HK-2 (cell line): Measurements from ENCODE around the gene PIK3C3.
A peak's percentile ranks its signal among the peaks of the same experiment; 100 is the strongest.

ENCODE experiments used
- DNase-seq: peaks from one replicate; pipeline ENCODE4 v3.0.0-alpha.2; 2018; ENCODE audit not compliant: unreplicated experiment

Gene PIK3C3

GRCh38 chr18:41954827-41955613 lies at the start of gene PIK3C3:
Gene PIK3C3, plus strand, starts transcription at chr18:41955234. Its CDS starts 58 bp downstream, at chr18:41955292.
- DNase-seq = peak; percentile 89

DNA sequence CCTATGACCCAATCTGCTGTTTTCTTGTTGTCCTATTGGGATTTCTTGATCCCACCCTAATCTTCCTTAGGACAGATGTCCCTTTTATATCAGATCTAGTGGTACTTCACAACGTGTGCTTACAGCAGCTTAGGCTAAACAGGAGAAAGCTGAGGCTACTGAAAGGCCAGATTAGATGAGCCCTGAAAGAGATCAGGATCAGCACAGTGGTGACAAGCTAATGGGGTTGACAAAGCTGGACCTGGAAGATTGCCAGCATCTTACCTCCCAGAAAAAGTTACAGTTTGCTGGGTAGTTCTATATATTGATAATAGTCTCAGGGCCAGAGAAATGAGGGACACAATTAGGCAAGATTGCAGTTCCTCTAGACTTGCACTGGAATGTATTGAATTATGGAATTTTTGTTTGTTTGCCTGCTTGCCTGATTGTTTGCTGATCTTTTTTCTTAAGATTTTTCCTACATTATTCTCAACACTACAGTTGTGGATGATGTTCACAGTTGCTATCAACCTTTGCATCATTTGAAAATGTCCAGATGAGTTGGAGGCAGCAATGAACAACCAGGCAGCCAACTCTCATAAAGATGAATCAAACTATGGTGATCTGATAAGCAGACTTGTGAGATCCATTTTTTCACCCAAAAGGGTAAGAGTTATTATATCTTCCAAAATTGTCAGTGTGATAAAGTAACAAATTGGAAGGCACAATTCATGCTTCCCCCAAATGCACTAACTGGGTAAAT lies 49.1 kb upstream of the PIK3C3 start:
- DNase-seq = no peak

DNA sequence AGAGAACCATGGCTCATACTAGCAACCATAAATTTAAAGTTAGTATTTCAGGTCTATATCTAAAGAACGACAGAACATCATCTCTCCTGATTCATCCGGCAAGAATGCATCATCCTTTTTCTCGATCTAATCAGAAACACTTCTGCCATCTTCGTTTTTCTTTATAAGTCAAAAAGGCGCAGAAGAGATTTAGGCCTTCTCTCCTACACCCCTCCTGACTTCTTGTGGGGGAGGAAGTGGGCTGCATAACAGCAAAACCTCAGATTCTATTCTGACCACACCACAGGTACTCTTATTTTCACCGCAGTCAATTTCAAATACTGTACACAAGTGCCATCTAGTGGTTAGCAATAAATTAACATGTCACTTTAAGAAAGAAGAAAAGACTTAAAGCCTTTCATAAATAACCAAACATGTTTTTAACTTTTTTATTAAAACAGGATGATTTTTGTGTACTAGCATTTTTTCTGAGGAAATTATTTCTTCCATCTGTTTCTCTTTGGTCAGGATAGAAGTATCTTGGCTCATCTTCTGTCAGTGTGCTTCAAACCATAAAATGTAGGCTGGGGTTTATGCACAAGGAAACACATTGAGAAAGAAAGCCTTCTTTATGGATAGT lies 48.4 kb upstream of the PIK3C3 start:
- peak; percentile 2 for DNase-seq

DNA sequence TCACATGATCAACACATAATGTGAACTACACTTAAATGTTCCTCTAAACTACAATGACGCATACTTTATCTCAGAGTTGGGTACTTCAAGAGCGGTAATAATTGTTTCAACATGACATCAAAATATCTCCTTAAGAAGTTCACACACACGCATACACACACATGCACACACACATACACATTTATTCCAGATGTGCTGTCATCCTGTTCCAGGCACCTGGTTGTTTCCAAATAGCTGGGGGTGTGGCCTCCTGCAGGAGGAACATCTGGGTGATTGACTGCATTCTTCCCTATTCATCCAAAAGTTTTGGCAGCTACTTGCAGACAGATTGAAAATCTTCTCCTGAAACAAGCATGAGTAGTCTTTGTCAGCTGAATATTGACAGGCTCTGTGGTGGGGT lies 37.9 kb upstream of the PIK3C3 start:
- no peak for DNase-seq

- DNase-seq = no peak
These were observed 33.3 kb upstream of the PIK3C3 start for GRCh38 chr18:41921770-41922169.

DNA sequence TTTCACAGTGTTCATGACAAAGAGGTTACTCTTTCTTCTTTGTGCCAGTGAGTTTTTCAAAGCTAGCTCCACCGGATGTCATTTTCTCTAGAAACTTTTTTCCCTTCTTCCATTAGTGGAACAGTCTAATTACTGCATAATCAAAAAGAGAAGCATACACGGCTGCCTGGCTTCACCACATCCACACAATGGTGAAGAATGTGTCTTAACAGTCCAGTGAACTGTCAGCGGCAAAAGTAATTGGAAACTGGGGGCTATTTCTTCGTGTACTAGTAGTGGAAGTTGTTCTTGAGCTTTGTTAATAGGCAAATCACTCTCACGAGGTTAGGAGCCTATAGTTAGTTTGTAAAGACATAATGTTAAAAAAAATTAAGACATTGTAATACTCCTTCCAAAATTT lies 32.9 kb upstream of the PIK3C3 start:
- no peak for DNase-seq

DNA sequence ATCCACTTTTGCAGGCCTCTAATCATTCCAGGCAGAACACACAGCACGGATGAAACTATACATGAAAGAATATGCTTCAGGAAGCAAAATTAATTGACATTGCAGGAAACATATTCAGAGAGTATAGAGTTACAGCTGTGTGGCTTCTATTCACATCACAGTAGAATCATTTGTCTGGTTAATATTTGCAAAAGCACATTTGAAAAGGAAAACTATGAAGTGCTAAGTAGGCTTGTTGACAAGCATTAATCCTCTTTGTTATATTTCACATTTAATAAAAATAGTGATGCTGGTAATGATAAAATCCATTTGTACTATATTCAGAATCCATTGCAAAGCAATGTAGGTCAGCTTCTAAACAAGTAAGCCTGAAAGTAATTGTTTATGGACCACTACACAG lies 32.2 kb upstream of the PIK3C3 start:
- no peak for DNase-seq

DNA sequence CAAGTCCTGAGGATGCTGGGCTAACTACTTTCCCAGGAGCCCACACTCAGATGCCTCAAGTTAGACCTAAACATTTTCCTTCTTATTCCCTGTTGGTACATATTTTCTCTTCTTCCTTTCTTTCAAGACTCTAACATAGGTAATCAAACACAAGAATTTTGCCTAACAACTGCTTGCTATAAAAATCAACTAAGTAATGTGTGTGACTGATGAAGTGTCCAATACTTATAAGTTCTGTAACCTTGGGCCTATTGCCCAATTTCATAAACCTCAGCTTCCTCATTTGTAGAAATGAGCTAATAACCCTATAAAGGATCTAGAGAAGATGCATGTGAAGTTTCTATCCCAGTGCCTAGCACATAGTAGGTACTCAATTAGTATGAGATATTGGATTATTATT lies 31.6 kb upstream of the PIK3C3 start:
- DNase-seq = no peak

GRCh38 chr18:41928581-41928980 lies 26.5 kb upstream of the PIK3C3 start:
- no peak for DNase-seq

DNA sequence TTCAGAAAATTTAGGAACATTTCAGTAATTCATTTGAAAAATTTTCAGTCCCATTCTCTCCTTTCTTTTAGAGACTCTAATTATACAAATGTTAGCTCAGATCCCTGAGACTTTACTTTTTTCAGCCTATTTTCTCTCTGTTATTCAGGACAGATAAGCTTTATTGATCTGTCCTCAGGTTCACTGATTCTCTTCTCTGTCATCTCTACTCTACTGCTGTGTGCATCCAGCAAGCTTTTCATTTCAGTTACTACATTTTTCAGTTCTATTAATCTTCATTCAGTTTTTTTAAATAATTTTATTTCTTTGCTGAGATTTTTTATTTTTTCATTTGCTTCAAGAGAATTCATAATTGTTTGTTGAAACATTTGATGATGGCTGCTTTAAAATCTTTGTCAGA lies 22.1 kb upstream of the PIK3C3 start:
- DNase-seq = no peak

- DNase-seq = no peak
These were observed 21.3 kb upstream of the PIK3C3 start for GRCh38 chr18:41933778-41934177.

DNA sequence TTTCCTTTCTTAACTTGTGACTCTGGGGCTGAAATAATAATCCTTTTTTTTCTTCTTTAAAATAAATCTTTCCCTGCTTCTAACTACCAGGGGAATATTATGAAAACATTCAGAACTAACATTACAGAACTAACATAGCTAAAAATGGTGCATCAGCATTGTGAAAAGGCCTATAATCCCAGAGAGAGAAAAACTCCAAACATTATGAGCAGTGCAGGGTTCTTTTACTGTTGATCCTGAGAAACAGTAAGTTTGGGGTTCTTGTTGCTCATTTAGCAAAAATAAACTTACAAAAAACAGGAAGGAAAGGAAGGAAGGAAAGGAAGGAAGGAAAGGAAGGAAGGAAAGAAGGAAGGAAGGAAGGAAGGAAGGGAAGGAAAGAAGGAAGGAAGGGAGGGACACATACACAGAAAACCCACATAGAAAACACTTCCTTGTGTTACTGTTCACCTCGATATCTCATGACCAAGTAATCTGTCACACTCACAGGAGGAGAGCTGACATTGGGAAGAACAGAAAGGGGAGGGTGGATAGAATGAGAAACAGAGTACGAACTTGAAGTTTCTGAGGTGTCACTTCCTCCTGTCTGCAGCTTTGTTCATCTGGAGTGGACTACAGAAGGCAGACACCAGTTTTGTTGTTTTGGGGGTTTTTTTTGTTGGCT lies 18.4 kb upstream of the PIK3C3 start:
- DNase-seq = no peak

- peak; percentile 8 for DNase-seq
These were observed 16.6 kb upstream of the PIK3C3 start for GRCh38 chr18:41938445-41938844.

DNA sequence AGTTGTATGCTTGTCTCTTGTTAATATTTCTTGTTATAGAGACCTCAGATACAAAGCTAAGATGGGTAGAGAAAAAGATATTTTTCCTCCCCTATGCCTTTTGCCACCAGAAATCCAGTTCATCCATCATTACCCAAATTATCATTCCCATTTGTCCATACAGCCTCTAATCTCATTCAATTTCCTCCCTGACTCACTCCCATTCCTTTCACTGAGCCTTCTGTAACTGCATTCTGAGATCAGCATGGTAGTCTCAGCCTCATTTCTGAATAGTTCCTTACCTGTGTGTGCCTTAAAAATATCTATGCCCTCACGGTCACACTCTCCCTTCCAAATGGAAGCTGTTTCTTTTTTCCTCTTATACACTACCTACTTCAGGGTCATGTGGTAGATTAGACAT lies 15.7 kb upstream of the PIK3C3 start:
- DNase-seq = no peak

DNA sequence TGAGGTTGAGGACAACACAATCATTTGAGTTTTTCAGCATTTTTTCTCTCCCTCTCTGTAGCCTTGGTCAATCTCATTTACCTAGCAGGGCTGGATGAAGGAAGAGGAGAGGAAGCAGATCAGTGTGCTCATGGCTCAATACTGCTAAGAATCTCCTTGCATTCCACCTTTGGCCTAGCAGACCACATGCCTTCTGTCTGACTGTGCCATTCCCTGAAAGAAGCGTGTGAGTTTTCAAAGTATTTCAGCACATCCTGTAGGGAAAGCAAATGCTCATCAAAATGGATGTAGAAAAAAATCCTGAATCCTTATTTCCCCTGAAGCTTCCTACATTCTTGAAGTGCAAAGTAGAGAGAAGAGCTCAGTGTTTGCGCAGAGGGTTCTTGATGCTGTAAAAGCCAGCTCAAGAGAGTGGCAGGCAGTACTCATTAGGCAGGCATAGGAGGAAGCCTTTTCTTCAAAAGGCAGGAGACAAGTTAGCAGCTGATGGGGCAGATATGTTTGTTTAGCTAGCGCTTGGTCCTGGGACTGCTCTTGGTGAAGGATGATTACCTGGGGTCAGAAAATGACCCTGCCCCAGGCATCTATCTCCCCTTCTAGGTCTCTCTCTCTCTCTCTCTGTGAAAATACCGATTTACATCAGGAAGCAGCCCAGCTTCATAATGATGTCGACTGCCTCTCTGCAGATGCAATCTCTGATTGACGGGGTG lies 14.4 kb upstream of the PIK3C3 start:
- peak; percentile 38 for DNase-seq

- DNase-seq = no peak
These were observed 12.8 kb upstream of the PIK3C3 start for GRCh38 chr18:41942254-41942653.

DNA sequence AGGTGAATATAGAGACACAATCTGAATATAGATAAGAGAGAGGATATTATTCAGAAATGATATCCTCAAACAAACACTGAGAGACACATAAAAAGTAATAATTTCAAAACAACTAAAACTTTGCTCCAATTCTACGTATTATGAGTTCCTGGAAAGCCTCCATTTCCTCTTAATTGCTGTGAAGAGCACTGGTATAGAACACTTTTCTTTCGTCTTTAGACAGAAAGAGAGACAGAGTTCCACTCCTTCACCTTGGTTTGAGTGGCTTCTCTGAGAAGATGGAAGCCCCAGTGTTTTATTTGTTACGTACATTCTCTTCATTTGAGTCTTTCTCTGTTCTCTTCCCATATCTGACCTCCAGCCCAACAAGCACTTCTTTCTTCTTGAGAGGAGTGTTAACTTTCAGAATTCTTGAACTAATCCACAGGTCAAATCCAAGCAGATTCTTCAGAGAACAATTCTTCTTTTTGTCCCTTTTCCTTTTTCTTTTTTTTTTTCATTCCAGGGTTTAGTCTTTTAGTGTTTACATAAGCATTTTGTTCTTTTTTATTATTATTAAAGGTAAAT lies 6.4 kb upstream of the PIK3C3 start:
- DNase-seq = no peak

- no peak for DNase-seq
These were observed 5.7 kb upstream of the PIK3C3 start for GRCh38 chr18:41949206-41949920.

DNA sequence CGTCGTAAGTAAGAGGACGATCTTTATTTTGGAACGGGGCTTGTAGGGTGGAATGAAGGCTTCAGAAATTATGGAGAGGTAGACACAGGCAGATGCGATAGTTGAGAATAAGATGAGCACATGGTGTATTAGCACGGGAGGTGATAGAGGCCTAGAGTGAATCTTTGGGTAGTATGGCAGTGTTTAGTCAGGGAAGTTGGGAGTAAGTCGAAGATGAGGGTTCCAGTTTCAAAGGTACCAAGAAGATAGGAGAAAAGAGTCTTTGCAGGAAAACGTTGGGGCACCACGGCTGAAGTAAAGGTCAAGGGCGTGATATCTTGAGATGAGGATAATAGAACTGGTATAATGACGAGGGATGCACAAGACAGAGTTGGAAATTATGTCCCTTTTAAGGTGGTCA lies 654 bp downstream of the PIK3C3 start:
- peak; percentile 2 for DNase-seq

DNA sequence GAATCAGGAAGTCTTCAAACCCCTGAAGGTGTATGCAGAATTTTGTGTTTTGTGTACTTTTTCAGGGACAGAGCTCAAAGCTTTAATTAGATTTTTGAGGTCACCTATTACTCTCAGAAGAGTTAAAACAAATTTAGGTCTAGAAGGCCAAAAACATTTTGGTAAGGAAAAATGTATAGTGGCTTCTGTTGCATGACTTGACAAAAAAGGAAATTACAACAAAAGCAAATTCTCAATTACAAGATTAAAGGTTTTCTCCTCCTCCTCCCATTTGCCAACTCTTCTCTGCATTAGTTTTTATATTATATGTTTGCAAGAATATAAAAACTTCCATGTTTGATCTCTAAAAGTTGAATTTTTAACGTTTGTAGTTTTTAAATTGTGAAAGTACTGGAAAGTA lies 4.0 kb downstream of the PIK3C3 start:
- no peak for DNase-seq
